Suprapubic skin (tissue), 4 donors: Measurements from ENCODE around the gene CHST8. TPM values are rescaled to one million over a fixed set of nuclear protein-coding genes. Genes with fewer than 3 reads are reported as not detected.

Source experiments
- DNase-seq, 2 donors: peaks; one replicate each; pipeline ENCODE4 v3.0.0-alpha.2; 2019; ENCODE audit warnings: low spot score in 2 of 2
- H3K27ac ChIP-seq: fragments of 200-600 bp; sonication (generic); one replicate; pipeline ENCODE4 v1.5.1; 2019
- H3K27me3 ChIP-seq: fragments of 200-600 bp; sonication (generic); one replicate; pipeline ENCODE4 v1.5.1; 2019
- H3K36me3 ChIP-seq: fragments of 200-600 bp; sonication (generic); one replicate; pipeline ENCODE4 v1.5.1; 2019
- H3K4me1 ChIP-seq: fragments of 200-600 bp; sonication (generic); one replicate; pipeline ENCODE4 v1.5.1; 2019
- H3K4me3 ChIP-seq: fragments of 200-600 bp; sonication (generic); one replicate; pipeline ENCODE4 v1.5.1; 2019; ENCODE audit warnings: mild to moderate bottlenecking
- H3K9me3 ChIP-seq: fragments of 200-600 bp; sonication (generic); one replicate; pipeline ENCODE4 v1.5.1; 2019
- CTCF ChIP-seq, 2 donors: fragments of 200-600 bp in 1 of 2; fragments of 450-650 bp in 1 of 2; sonication (generic) in 1 of 2; IDR thresholded peaks; one replicate each; pipeline ENCODE4 v1.5.1; 2016 to 2019; ENCODE audit warnings: antibody characterized with exemption in 2 of 2, mild to moderate bottlenecking in 1 of 2, moderate library complexity in 1 of 2
- EP300 ChIP-seq: sonication (generic); formaldehyde crosslinking; IDR thresholded peaks from one replicate; pipeline ENCODE4 v1.6.1; 2017; ENCODE audit warnings: antibody characterized with exemption
- POLR2A ChIP-seq, 2 donors: fragments of 450-650 bp; IDR thresholded peaks; one replicate each; pipeline ENCODE4 v1.6.1; 2017; ENCODE audit warnings: antibody characterized with exemption in 2 of 2, mild to moderate bottlenecking in 2 of 2, moderate library complexity in 2 of 2
- POLR2AphosphoS5 ChIP-seq, 3 donors: sonication (generic); formaldehyde crosslinking; IDR thresholded peaks; one replicate each; pipeline ENCODE4 v1.6.1; 2017; ENCODE audit warnings: antibody characterized with exemption in 3 of 3
- WGBS: methylation state at CpG from one replicate; pipeline ENCODE4 v1.1.5; 2018; 5-methylcytosine and 5-hydroxymethylcytosine counted together
- total RNA-seq, 4 donors: library from RNA; depleted of rRNA; stranded (reverse); fragments of >200 nt; gene quantifications; one replicate each; pipeline ENCODE4 v1.1.0, GENCODE V29; 2016

Gene CHST8
- total RNA-seq, 4 donors from 2014 or later, result 0.36 TPM; not detected in 3

- WGBS, result 37% methylated on average over 3 of the region's 3 CpGs
- Histone ChIP-seq H3K4me3 (no peak overlapping the region), H3K27ac (no peak overlapping the region), H3K9me3 (no peaks in the 10 kb centered on the region), H3K27me3 (peaks cover 50% of the 10 kb centered on the region), H3K4me1 (no peaks in the 10 kb centered on the region), H3K36me3 (no peaks in the 10 kb centered on the region)
- no peak for DNase-seq
- TF ChIP-seq EP300 (no peak), POLR2A (IDR thresholded peaks at IDR 0.05) (no peak), CTCF (IDR thresholded peaks at IDR 0.05) (no peak)
Observed at GRCh38 chr19:33736787-33737186, 115.0 kb downstream of the CHST8 start.

- Histone ChIP-seq H3K27me3 (peaks cover 47% of the 10 kb centered on the region), H3K9me3 (no peaks in the 10 kb centered on the region), H3K36me3 (no peaks in the 10 kb centered on the region), H3K4me1 (no peaks in the 10 kb centered on the region), H3K4me3 (no peak overlapping the region), H3K27ac (no peak overlapping the region)
- DNase-seq, result no peak
- no peak for TF ChIP-seq POLR2A (IDR thresholded peaks at IDR 0.05)
- no peak for TF ChIP-seq EP300
- TF ChIP-seq CTCF (IDR thresholded peaks at IDR 0.05), result no peak
- no peak for TF ChIP-seq POLR2AphosphoS5 (IDR thresholded peaks at IDR 0.05)
- WGBS, result 73% methylated on average over 4 of the region's 4 CpGs
Observed at GRCh38 chr19:33737681-33738371, 116.1 kb downstream of the CHST8 start.

GRCh38 chr19:33740811-33741396, 119.2 kb downstream of the CHST8 start:
- Histone ChIP-seq H3K9me3 (no peaks in the 10 kb centered on the region), H3K4me1 (no peaks in the 10 kb centered on the region), H3K4me3 (no peak overlapping the region), H3K27me3 (peaks cover 28% of the 10 kb centered on the region), H3K36me3 (no peaks in the 10 kb centered on the region), H3K27ac (no peak overlapping the region)
- no peak for TF ChIP-seq CTCF (IDR thresholded peaks at IDR 0.05)
- 29% methylated on average over 8 of the region's 9 CpGs for WGBS
- no peak for DNase-seq

GRCh38 chr19:33745297-33745696, 123.5 kb downstream of the CHST8 start:
- no peak for TF ChIP-seq POLR2AphosphoS5 (IDR thresholded peaks at IDR 0.05)
- no peak for TF ChIP-seq POLR2A (IDR thresholded peaks at IDR 0.05)
- TF ChIP-seq CTCF (IDR thresholded peaks at IDR 0.05), result no peak
- no peak for TF ChIP-seq EP300
- Histone ChIP-seq H3K4me3 (no peak overlapping the region), H3K4me1 (no peaks in the 10 kb centered on the region), H3K27me3 (peaks cover 29% of the 10 kb centered on the region), H3K27ac (no peak overlapping the region), H3K36me3 (no peaks in the 10 kb centered on the region), H3K9me3 (no peaks in the 10 kb centered on the region)
- no peak for DNase-seq
- 64% methylated on average over 6 of the region's 6 CpGs for WGBS

GRCh38 chr19:33746159-33746558, 124.4 kb downstream of the CHST8 start:
- no peak overlapping the region for H3K4me3 ChIP-seq
- 83% methylated on average over 8 of the region's 8 CpGs for WGBS
- no peak overlapping the region for H3K27ac ChIP-seq
- DNase-seq, result no peak
- H3K4me1 ChIP-seq, result no peaks in the 10 kb centered on the region
- TF ChIP-seq CTCF (IDR thresholded peaks at IDR 0.05), result no peak
- TF ChIP-seq EP300, result no peak
- no peak for TF ChIP-seq POLR2AphosphoS5 (IDR thresholded peaks at IDR 0.05)
- TF ChIP-seq POLR2A (IDR thresholded peaks at IDR 0.05), result no peak
- H3K9me3 ChIP-seq, result no peaks in the 10 kb centered on the region
- H3K27me3 ChIP-seq, result peaks cover 25% of the 10 kb centered on the region
- H3K36me3 ChIP-seq, result no peaks in the 10 kb centered on the region
